Neuronal stem cell (in vitro differentiated cells): ENCODE data around the gene PSMG1.

Source experiments
- DNase-seq: peaks from one replicate; pipeline ENCODE4 v3.0.0-alpha.2; 2013; ENCODE audit warnings: low spot score
- H2AFZ ChIP-seq: one replicate; pipeline ENCODE4 v1.6.1; 2013; ENCODE audit warnings: mild to moderate bottlenecking, low read length, inconsistent platforms
- H2AK5ac ChIP-seq: 2 replicates; pipeline ENCODE4 v1.6.1; 2013; ENCODE audit warnings: low read depth, mild to moderate bottlenecking, inconsistent platforms, low read length, moderate library complexity, mixed read lengths
- H2BK120ac ChIP-seq: 2 replicates; pipeline ENCODE4 v1.6.1; 2013; ENCODE audit warnings: low read depth, mild to moderate bottlenecking, inconsistent platforms, low read length, moderate library complexity, mixed read lengths
- H2BK12ac ChIP-seq: one replicate; pipeline ENCODE4 v1.6.1; 2013; ENCODE audit warnings: low read length, inconsistent platforms
- H2BK15ac ChIP-seq: 2 replicates; pipeline ENCODE4 v1.6.1; 2013; ENCODE audit warnings: mild to moderate bottlenecking, low read length, inconsistent platforms, mixed read lengths
- H2BK5ac ChIP-seq: one replicate; pipeline ENCODE4 v1.6.1; 2013; ENCODE audit warnings: inconsistent platforms, mild to moderate bottlenecking, low read length, moderate library complexity
- H3K14ac ChIP-seq: one replicate; pipeline ENCODE4 v1.6.1; 2013; ENCODE audit warnings: low read length, inconsistent platforms
- H3K18ac ChIP-seq: 2 replicates; pipeline ENCODE4 v1.6.1; 2013; ENCODE audit warnings: low read length, inconsistent platforms
- H3K23ac ChIP-seq: 2 replicates; pipeline ENCODE4 v1.6.1; 2013; ENCODE audit warnings: low read depth, mild to moderate bottlenecking, mixed read lengths, low read length, inconsistent platforms; ENCODE audit not compliant: poor library complexity
- H3K27ac ChIP-seq: replicated peaks from 3 replicates; pipeline ENCODE4 v1.5.1; 2013; ENCODE audit warnings: low read length, inconsistent platforms
- H3K27me3 ChIP-seq, 3 experiments: 2 replicates each; pipeline ENCODE4 v1.6.1; 2013; ENCODE audit warnings: low read length in 3 of 3, mild to moderate bottlenecking in 2 of 3, inconsistent platforms in 1 of 3, low read depth in 1 of 3, mixed read lengths in 1 of 3, moderate library complexity in 1 of 3; ENCODE audit not compliant: control insufficient read depth in 3 of 3, insufficient read depth in 3 of 3
- H3K36me3 ChIP-seq, 2 donors: replicated peaks in 1 of 2; 2 replicates each; pipeline ENCODE4 v1.6.1; 2013; ENCODE audit warnings: low read length in 2 of 2; ENCODE audit not compliant: control insufficient read depth in 2 of 2, insufficient read depth in 2 of 2
- H3K4ac ChIP-seq: 2 replicates; pipeline ENCODE4 v1.6.1; 2013; ENCODE audit warnings: inconsistent platforms, mild to moderate bottlenecking, low read length, moderate library complexity
- H3K4me1 ChIP-seq, 2 donors: 1 replicate in 1 of 2; 2 replicates in 1 of 2; pipeline ENCODE4 v1.6.1; 2013; ENCODE audit warnings: low read length in 2 of 2, low read depth in 1 of 2; ENCODE audit not compliant: control insufficient read depth in 2 of 2, insufficient read depth in 1 of 2
- H3K4me2 ChIP-seq: one replicate; pipeline ENCODE4 v1.6.1; 2013; ENCODE audit warnings: mild to moderate bottlenecking, low read length, inconsistent platforms; ENCODE audit not compliant: insufficient read depth, poor library complexity, severe bottlenecking
- H3K4me3 ChIP-seq, 2 donors: 2 replicates each; pipeline ENCODE4 v1.5.1; 2013; ENCODE audit warnings: low read length in 2 of 2, mild to moderate bottlenecking in 2 of 2, inconsistent platforms in 1 of 2, moderate library complexity in 1 of 2
- H3K79me1 ChIP-seq: one replicate; pipeline ENCODE4 v1.6.1; 2013; ENCODE audit warnings: low read depth, mild to moderate bottlenecking, inconsistent platforms, low read length, moderate library complexity
- H3K9ac ChIP-seq: one replicate; pipeline ENCODE4 v1.6.1; 2013; ENCODE audit warnings: mild to moderate bottlenecking, low read depth, low read length, inconsistent platforms; ENCODE audit not compliant: poor library complexity
- H3K9me3 ChIP-seq, 2 donors: replicated peaks in 1 of 2; 2 replicates each; pipeline versions ENCODE3 to v1.6.1; 2013; ENCODE audit warnings: low read length in 2 of 2, mild to moderate bottlenecking in 2 of 2, inconsistent platforms in 1 of 2, low read depth in 1 of 2, mixed read lengths in 1 of 2, moderate library complexity in 1 of 2; ENCODE audit not compliant: control insufficient read depth in 2 of 2, insufficient read depth in 1 of 2
- H4K8ac ChIP-seq: one replicate; pipeline ENCODE4 v1.6.1; 2013; ENCODE audit warnings: low read depth, mild to moderate bottlenecking, inconsistent platforms, low read length, moderate library complexity
- H4K91ac ChIP-seq: one replicate; pipeline ENCODE4 v1.6.1; 2013; ENCODE audit warnings: low read length, low read depth, mild to moderate bottlenecking, inconsistent platforms; ENCODE audit not compliant: poor library complexity
- WGBS, 2 donors: extraction: QIAGEN DNeasy Blood & Tissue Kit; methylation state at CpG; one replicate each; pipeline ENCODE4 v1.1.7; 2013; ENCODE audit warnings: missing lambda C conversion rate in 2 of 2, mixed read lengths in 1 of 2; ENCODE audit not compliant: insufficient read length in 2 of 2, insufficient replicate concordance in 1 of 2; ENCODE audit errors: extremely low coverage in 2 of 2; 5-methylcytosine and 5-hydroxymethylcytosine counted together

Gene PSMG1

DNA sequence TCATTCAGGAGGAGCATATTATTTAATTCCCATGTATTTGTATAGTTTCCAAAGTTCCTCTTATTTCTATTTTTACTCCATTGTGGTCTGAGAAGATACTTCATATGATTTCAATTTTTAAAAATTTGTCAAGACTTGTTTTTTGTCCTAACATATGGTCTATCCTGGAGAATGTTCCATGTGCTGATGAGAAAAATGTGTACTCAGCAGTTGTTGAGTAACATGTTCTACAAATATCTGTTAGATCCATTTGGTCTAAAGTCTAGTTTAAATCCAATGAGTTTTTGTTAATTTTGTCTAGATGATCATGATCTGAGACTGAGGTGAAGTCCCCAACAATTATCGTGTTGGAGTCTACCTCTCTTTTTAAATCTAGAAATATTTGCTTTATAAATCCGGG is 14.5 kb downstream of the PSMG1 start:
- WGBS, 2 donors = no CpG with 5 or more reads among the region's 2 CpGs

GRCh38 chr21:39164523-39164922 is 18.7 kb downstream of the PSMG1 start:
- H2AFZ ChIP-seq = no peak overlapping the region
- no peak overlapping the region for H3K9ac ChIP-seq
- DNase-seq = no peak
- no peak overlapping the region for H3K4me3 ChIP-seq
- no peak overlapping the region for H2BK12ac ChIP-seq
- no peak overlapping the region for H2BK5ac ChIP-seq
- H2BK15ac ChIP-seq = no peak overlapping the region
- no peak overlapping the region for H3K27ac ChIP-seq
- peaks cover 7 to 12% of the 10 kb centered on the region in 2 donors for H3K9me3 ChIP-seq
- H3K18ac ChIP-seq = no peak overlapping the region
- H3K4me2 ChIP-seq = no peak overlapping the region
- no peak overlapping the region for H3K14ac ChIP-seq
- H3K4me1 ChIP-seq = no peaks in the 10 kb centered on the region
- no CpG with 5 or more reads among the region's 2 CpGs for WGBS, 2 donors
- H3K27me3 ChIP-seq = no peaks in the 10 kb centered on the region
- no peaks in the 10 kb centered on the region for H3K79me1 ChIP-seq
- no peak overlapping the region for H3K23ac ChIP-seq
- peaks cover under 1 to 3% of the 10 kb centered on the region in 2 donors for H3K36me3 ChIP-seq
- no peak overlapping the region for H3K4ac ChIP-seq
- H4K8ac ChIP-seq = no peak overlapping the region
- no peak overlapping the region for H2BK120ac ChIP-seq
- no peak overlapping the region for H2AK5ac ChIP-seq
- H4K91ac ChIP-seq = no peak overlapping the region

More for the DNA sequence above, 14.5 kb downstream of the PSMG1 start:
- H2BK120ac ChIP-seq = no peak overlapping the region
- no peaks in the 10 kb centered on the region for H3K27me3 ChIP-seq
- no peak overlapping the region for H3K18ac ChIP-seq
- no peak overlapping the region for H4K91ac ChIP-seq
- no peak overlapping the region for H3K14ac ChIP-seq
- H3K4ac ChIP-seq = no peak overlapping the region
- H3K27ac ChIP-seq = no peak overlapping the region
- no peak overlapping the region for H2BK12ac ChIP-seq
- H4K8ac ChIP-seq = no peak overlapping the region
- no peak overlapping the region for H2BK5ac ChIP-seq
- no peak overlapping the region for H3K4me2 ChIP-seq
- no peak overlapping the region for H3K23ac ChIP-seq
- no peak overlapping the region for H2AFZ ChIP-seq
- peaks cover 15 to 31% of the 10 kb centered on the region in 2 donors for H3K36me3 ChIP-seq
- no peak overlapping the region for H3K4me3 ChIP-seq
- no peak overlapping the region for H2AK5ac ChIP-seq
- H3K79me1 ChIP-seq = no peaks in the 10 kb centered on the region
- H2BK15ac ChIP-seq = no peak overlapping the region
- H3K9me3 ChIP-seq = peaks cover 4 to 10% of the 10 kb centered on the region in 2 donors
- no peak for DNase-seq
- H3K9ac ChIP-seq = no peak overlapping the region
- H3K4me1 ChIP-seq = no peaks in the 10 kb centered on the region

DNA sequence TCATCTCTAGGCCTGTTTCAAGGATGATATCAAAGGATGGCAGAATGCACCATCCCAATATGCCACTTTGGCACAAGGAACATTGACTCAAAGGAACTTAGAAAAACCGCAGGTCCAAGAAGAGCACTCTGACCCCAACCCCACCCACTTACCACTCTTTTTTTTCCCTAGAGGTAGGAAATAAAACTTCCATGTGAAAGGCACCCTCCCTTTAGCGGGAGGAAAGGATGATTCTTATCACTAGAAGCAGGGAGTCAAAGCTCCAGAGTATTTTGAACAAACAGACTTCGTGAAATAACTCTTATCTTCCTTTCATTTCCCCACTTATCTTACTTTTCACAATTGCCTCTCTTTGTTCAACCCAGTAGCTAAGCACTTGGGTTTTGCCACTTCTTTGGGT is 22.2 kb downstream of the PSMG1 start:
- H2BK15ac ChIP-seq = no peak overlapping the region
- no peak overlapping the region for H3K4ac ChIP-seq
- no peak overlapping the region for H2BK5ac ChIP-seq
- no peak overlapping the region for H4K91ac ChIP-seq
- no peak overlapping the region for H3K4me3 ChIP-seq
- 100% methylated on average over 1 of the region's 3 CpGs; no CpG with 5 or more reads in 1 of the 2 donors for WGBS, 2 donors
- no peak for DNase-seq
- H3K9ac ChIP-seq = no peak overlapping the region
- no peak overlapping the region for H2AK5ac ChIP-seq
- no peak overlapping the region for H3K18ac ChIP-seq
- no peak overlapping the region for H2AFZ ChIP-seq
- no peak overlapping the region for H2BK120ac ChIP-seq
- no peaks in the 10 kb centered on the region for H3K4me1 ChIP-seq
- no peak overlapping the region for H2BK12ac ChIP-seq
- H4K8ac ChIP-seq = no peak overlapping the region
- no peak overlapping the region for H3K14ac ChIP-seq
- peaks cover 7 to 12% of the 10 kb centered on the region in 2 donors for H3K9me3 ChIP-seq
- no peaks in the 10 kb centered on the region for H3K27me3 ChIP-seq
- no peak overlapping the region for H3K27ac ChIP-seq
- H3K4me2 ChIP-seq = no peak overlapping the region
- H3K36me3 ChIP-seq = no peaks in the 10 kb centered on the region
- no peak overlapping the region for H3K23ac ChIP-seq
- no peaks in the 10 kb centered on the region for H3K79me1 ChIP-seq

DNA sequence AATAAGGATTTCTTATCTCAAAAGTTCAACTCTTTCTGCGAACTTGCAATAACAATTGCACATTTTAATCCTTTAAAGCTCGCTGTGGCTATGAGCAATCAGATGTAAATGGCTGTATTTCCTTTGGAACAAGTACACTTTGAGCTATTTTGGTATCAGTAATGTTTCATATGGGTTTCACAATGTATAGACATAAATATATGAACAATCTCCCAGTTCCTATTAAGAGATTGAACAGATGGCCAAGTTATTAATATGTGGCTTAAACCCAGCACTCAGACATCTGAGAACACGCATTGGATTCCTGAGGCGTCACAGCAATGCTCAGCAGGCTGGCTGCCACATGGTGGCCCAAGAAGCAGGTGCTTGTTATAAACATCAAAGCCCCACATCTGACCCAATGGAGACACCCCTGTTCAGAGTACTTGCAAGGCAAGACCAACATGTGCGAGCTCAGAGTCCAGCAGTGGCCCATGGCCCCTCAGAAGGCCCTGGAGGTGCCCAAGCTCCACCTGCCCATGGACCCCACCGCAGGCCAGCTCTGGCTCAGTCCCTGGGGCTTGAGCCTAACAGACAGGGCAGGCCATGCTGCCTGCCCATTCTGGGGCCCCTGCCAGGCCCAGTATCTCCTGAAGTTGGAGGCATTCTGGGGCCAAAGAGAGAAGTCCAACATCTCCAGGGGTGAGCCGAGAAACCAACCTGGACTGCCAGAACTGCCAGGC is 23.7 kb downstream of the PSMG1 start:
- H2AFZ ChIP-seq = no peak overlapping the region
- H3K27ac ChIP-seq = no peak overlapping the region
- no peak overlapping the region for H2BK12ac ChIP-seq
- H2BK120ac ChIP-seq = no peak overlapping the region
- H2BK15ac ChIP-seq = no peak overlapping the region
- H3K9me3 ChIP-seq = peaks cover 6 to 8% of the 10 kb centered on the region in 2 donors
- H3K4me1 ChIP-seq = no peaks in the 10 kb centered on the region
- no peak overlapping the region for H3K4me3 ChIP-seq
- no peak overlapping the region for H3K14ac ChIP-seq
- no peaks in the 10 kb centered on the region for H3K36me3 ChIP-seq
- H3K9ac ChIP-seq = no peak overlapping the region
- no CpG with 5 or more reads among the region's 7 CpGs for WGBS, 2 donors
- H3K23ac ChIP-seq = no peak overlapping the region
- DNase-seq = no peak
- no peaks in the 10 kb centered on the region for H3K27me3 ChIP-seq
- no peak overlapping the region for H2AK5ac ChIP-seq
- H3K4me2 ChIP-seq = no peak overlapping the region
- H3K79me1 ChIP-seq = no peaks in the 10 kb centered on the region
- H2BK5ac ChIP-seq = no peak overlapping the region
- no peak overlapping the region for H4K8ac ChIP-seq
- H3K4ac ChIP-seq = no peak overlapping the region
- H3K18ac ChIP-seq = peak overlapping the region; percentile 24
- no peak overlapping the region for H4K91ac ChIP-seq
